HG03432 (cell line): ENCODE measurements around the gene MID2.
"Not testable (repeated sequence)": the region's sequence is repeated elsewhere in the genome, so short reads cannot be mapped to it uniquely, and the experiment has no call there.

Experiments used
- ATAC-seq: cut with Tn5 transposase; IDR thresholded peaks from one replicate; pipeline ENCODE4 v1.9.1; 2021; ENCODE audit warnings: mild to moderate bottlenecking, moderate library complexity; ENCODE audit not compliant: unreplicated experiment

The MID2 gene

GRCh38 chrX:107940095-107940494, 114.4 kb downstream of the MID2 start:
- ATAC-seq = no peak

GRCh38 chrX:107955337-107955736, 129.7 kb downstream of the MID2 start:
- ATAC-seq = not testable (repeated sequence)

- ATAC-seq = peak; percentile 66
Observed at GRCh38 chrX:107968623-107969022, 143.0 kb downstream of the MID2 start.

GRCh38 chrX:107970073-107970472, 144.4 kb downstream of the MID2 start:
- ATAC-seq = no peak

GRCh38 chrX:107971636-107972035, 146.0 kb downstream of the MID2 start:
- ATAC-seq = no peak
